ENCODE results near the gene CDKN1B. TPM values are rescaled to one million over a fixed set of nuclear protein-coding genes. Genes with fewer than 3 reads are reported as not detected.

The CDKN1B gene
- 18.7 and 27.5 TPM in 2 replicates for polyA plus RNA-seq

DNA sequence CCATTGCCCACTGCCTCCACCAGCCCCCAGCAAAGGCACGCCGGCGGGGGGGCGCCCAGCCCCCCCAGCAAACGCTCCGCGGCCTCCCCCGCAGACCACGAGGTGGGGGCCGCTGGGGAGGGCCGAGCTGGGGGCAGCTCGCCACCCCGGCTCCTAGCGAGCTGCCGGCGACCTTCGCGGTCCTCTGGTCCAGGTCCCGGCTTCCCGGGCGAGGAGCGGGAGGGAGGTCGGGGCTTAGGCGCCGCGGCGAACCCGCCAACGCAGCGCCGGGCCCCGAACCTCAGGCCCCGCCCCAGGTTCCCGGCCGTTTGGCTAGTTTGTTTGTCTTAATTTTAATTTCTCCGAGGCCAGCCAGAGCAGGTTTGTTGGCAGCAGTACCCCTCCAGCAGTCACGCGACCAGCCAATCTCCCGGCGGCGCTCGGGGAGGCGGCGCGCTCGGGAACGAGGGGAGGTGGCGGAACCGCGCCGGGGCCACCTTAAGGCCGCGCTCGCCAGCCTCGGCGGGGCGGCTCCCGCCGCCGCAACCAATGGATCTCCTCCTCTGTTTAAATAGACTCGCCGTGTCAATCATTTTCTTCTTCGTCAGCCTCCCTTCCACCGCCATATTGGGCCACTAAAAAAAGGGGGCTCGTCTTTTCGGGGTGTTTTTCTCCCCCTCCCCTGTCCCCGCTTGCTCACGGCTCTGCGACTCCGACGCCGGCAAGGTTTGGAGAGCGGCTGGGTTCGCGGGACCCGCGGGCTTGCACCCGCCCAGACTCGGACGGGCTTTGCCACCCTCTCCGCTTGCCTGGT is at the start of gene CDKN1B:
Gene CDKN1B, plus strand, starts transcription at position 576 of the 793 bp plus-strand sequence. CDS start 472 bp downstream, outside the sequence.

Other genes with a start within 250 kb of the CDKN1B start
- 0.63 and 1.6 TPM in 2 replicates for gene DUSP16, start 154.5 kb upstream of the CDKN1B start, polyA plus RNA-seq
- 17.2 and 22.1 TPM in 2 replicates for gene CREBL2, start 105.5 kb upstream of the CDKN1B start, polyA plus RNA-seq
- gene GPR19, start 21.2 kb upstream of the CDKN1B start, polyA plus RNA-seq: 6.3 and 7.8 TPM in 2 replicates
- 1.4 and 2.1 TPM in 2 replicates for gene APOLD1, start 68.3 kb downstream of the CDKN1B start, polyA plus RNA-seq
- gene DDX47, start 96.0 kb downstream of the CDKN1B start, polyA plus RNA-seq: 52.1 and 75.6 TPM in 2 replicates
- not detected in 2 replicates for gene GPRC5A, start 174.2 kb downstream of the CDKN1B start, polyA plus RNA-seq
- gene GPRC5D, start 234.8 kb downstream of the CDKN1B start, polyA plus RNA-seq: not detected in 2 replicates

Measured in Purkinje cell (primary cell).